T-cell (primary cell): ENCODE data around the gene SF3A1. TPM values are rescaled to one million over a fixed set of nuclear protein-coding genes. Genes with fewer than 3 reads are reported as not detected.

Experiments used
- ATAC-seq, 4 experiments: fragments of 200-7000 bp in 3 of 4; fragments of 150-1000 bp in 1 of 4; cut with Tn5 transposase; replicated peaks in 1 of 4; 1 replicate in 3 of 4; 2 replicates in 1 of 4; pipeline ENCODE4 v1.10.0; 2021; ENCODE audit warnings: moderate library complexity in 3 of 4, mild to moderate bottlenecking in 2 of 4, moderate number of reproducible peaks in 1 of 4
- CTCF ChIA-PET, 2 donors: fragments of 300-600 bp; sonication (Branson Sonifier 250); formaldehyde crosslinking; loops; one replicate each; lab custom pipeline; 2022; ENCODE audit warnings: antibody characterized with exemption in 2 of 2; lab: Charles Lee
- POLR2A ChIA-PET, 2 donors: fragments of 300-600 bp; sonication (Branson Sonifier 250); formaldehyde crosslinking; loops; one replicate each; lab custom pipeline; 2022; ENCODE audit warnings: antibody characterized with exemption in 2 of 2; lab: Charles Lee
- DNase-seq, 35 experiments: peaks; one replicate each; pipeline versions ENCODE4 v3.0.0 to v3.0.0-alpha.2; 2013 to 2023
- H3K27ac ChIP-seq: one replicate; pipeline ENCODE4 v1.5.1; 2013; ENCODE audit warnings: low read length
- H3K27me3 ChIP-seq, 2 experiments: replicated peaks in 1 of 2; 1 replicate in 1 of 2; 2 replicates in 1 of 2; pipeline versions ENCODE4 v1.6.1 to v1.7.0; 2013; ENCODE audit warnings: low read length in 1 of 2, mixed read lengths in 1 of 2; ENCODE audit not compliant: control insufficient read depth in 2 of 2, insufficient read depth in 2 of 2; ENCODE audit errors: extremely low read depth in 1 of 2
- H3K36me3 ChIP-seq, 2 donors: 1 replicate in 1 of 2; 2 replicates in 1 of 2; pipeline versions ENCODE4 v1.6.1 to v1.7.0; 2013; ENCODE audit warnings: low read length in 1 of 2; ENCODE audit not compliant: control insufficient read depth in 2 of 2, insufficient read depth in 1 of 2; ENCODE audit errors: extremely low read depth in 1 of 2
- H3K4me1 ChIP-seq, 2 experiments: 1 replicate in 1 of 2; 2 replicates in 1 of 2; pipeline versions ENCODE4 v1.6.1 to v1.7.0; 2013; ENCODE audit warnings: low read length in 2 of 2, mixed read lengths in 1 of 2; ENCODE audit not compliant: insufficient read depth in 2 of 2, control insufficient read depth in 1 of 2; ENCODE audit errors: extremely low read depth in 1 of 2
- H3K4me3 ChIP-seq, 2 donors: 1 replicate in 1 of 2; 2 replicates in 1 of 2; pipeline versions ENCODE4 v1.5.1 to v1.7.0; 2013; ENCODE audit warnings: mild to moderate bottlenecking in 2 of 2, low read length in 1 of 2, moderate library complexity in 1 of 2; ENCODE audit not compliant: control insufficient read depth in 1 of 2; ENCODE audit errors: extremely low read depth in 1 of 2
- H3K9me3 ChIP-seq: 2 replicates; pipeline ENCODE4 v1.7.0; 2013
- H3K27ac Mint-ChIP-seq, 2 donors: one replicate each; pipeline ENCODE4 v1.8.0; 2020 to 2021; ENCODE audit warnings: mild to moderate bottlenecking in 2 of 2, mixed read lengths in 2 of 2
- H3K27me3 Mint-ChIP-seq, 2 donors: one replicate each; pipeline ENCODE4 v1.8.0; 2021 to 2022; ENCODE audit warnings: mixed read lengths in 2 of 2
- H3K36me3 Mint-ChIP-seq: one replicate; pipeline ENCODE4 v1.8.0; 2021; ENCODE audit warnings: mixed read lengths
- H3K4me1 Mint-ChIP-seq, 3 donors: one replicate each; pipeline ENCODE4 v1.8.0; 2020 to 2022; ENCODE audit warnings: mixed read lengths in 3 of 3, mild to moderate bottlenecking in 1 of 3
- H3K4me3 Mint-ChIP-seq, 3 donors: one replicate each; pipeline ENCODE4 v1.8.0; 2020 to 2022; ENCODE audit warnings: mild to moderate bottlenecking in 3 of 3, mixed read lengths in 3 of 3, moderate library complexity in 3 of 3
- H3K9me3 Mint-ChIP-seq, 3 donors: one replicate each; pipeline ENCODE4 v1.8.0; 2020 to 2022; ENCODE audit warnings: mixed read lengths in 3 of 3
- WGBS: methylation state at CpG from one replicate; pipeline ENCODE4 v1.1.5; 2013; ENCODE audit warnings: missing lambda C conversion rate; ENCODE audit not compliant: insufficient coverage; 5-methylcytosine and 5-hydroxymethylcytosine counted together
- total RNA-seq, 35 experiments: library from RNA in 6 of 35; stranded (reverse) in 6 of 35; fragments of 120-200 nt in 1 of 35; gene quantifications; one replicate each; pipeline versions ENCODE4 v1.2.1 to v1.2.4 and lab custom pipeline; 2013 to 2026

Gene SF3A1
- total RNA-seq, 5 donors from 2014 or later (not counting 1 experiment from before 2014, with no cell fraction given), result 272 to 323 (median 292) TPM

DNA sequence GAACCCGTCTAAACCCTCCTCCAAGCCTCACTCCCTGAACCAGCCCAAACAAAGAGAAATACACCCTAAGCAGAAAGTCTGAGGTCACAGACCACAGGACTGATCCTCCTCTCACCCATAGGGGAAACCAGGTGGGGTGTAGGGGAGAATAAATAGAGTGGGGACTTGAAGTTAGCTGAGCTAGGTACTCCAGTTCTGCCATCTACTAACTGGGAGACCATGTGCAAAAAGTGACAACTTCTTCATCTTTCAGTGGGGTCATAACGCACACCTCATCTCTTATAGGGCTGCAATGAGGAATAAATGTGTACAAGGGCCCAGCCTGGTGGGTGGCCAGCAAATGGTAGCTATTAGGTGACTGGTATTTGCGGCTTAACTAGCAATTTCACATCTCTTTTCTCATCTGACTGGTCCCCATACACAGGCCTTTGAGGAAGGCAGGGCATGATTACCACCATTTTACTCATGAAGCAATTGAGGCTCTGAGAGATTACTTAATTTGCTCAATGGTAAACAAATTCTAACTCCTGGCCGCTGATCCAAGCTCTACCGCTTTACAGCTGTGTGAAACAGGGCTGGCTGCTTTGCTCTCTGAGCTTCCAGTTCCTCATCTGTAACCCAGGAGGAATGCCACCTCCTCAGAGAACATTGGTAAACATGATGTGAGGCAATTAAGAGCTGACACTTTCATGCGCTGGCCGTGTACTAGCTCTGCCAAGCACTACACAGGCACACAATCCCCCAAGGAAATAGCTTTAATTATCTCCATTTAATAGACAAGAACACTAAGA is 46.5 kb downstream of the SF3A1 start:
- no peaks in the 10 kb centered on the region for H3K27me3 ChIP-seq
- Mint-ChIP-seq H3K9me3 (no peaks in the 10 kb centered on the region), H3K4me3 (peak overlapping the region; percentile 36 to 73 (median 61)), H3K27me3 (no peaks in the 10 kb centered on the region), H3K4me1 (peaks cover 97 to 98% (median 97%) of the 10 kb centered on the region in 3 donors), H3K36me3 (peaks cover 12% of the 10 kb centered on the region), H3K27ac (peak overlapping the region; percentile 98 to 99)
- peak overlapping the region; percentile 86 for H3K27ac ChIP-seq
- ATAC-seq (peak; percentile 35 to 51 (median 38)), DNase-seq (peak in 17 of 35 experiments; percentile 35 to 70 (median 47))
- no peaks in the 10 kb centered on the region for H3K9me3 ChIP-seq
- WGBS, result 53% methylated on average over 2 of the region's 7 CpGs
- peaks cover 89 to 96% of the 10 kb centered on the region in 2 experiments for H3K4me1 ChIP-seq
- peak overlapping the region in 1 of 2 donors; percentile 29 for H3K4me3 ChIP-seq
- POLR2A ChIA-PET, result interaction anchor here in 1 of 2 donors (1.0 to 1.5 kb wide), 3 partner anchors 14 to 17 kb away, joined by 3 read pairs; partner anchors contain the start of gene TBC1D10A
- CTCF ChIA-PET, result interaction anchor here in 1 of 2 donors (0.6 to 1.5 kb wide), 5 partner anchors 9 to 22 kb away, joined by 3 to 5 read pairs (median 4); partner anchors contain the start of gene TBC1D10A
- H3K36me3 ChIP-seq, result peaks cover 0 to 2% of the 10 kb centered on the region in 2 donors

DNA sequence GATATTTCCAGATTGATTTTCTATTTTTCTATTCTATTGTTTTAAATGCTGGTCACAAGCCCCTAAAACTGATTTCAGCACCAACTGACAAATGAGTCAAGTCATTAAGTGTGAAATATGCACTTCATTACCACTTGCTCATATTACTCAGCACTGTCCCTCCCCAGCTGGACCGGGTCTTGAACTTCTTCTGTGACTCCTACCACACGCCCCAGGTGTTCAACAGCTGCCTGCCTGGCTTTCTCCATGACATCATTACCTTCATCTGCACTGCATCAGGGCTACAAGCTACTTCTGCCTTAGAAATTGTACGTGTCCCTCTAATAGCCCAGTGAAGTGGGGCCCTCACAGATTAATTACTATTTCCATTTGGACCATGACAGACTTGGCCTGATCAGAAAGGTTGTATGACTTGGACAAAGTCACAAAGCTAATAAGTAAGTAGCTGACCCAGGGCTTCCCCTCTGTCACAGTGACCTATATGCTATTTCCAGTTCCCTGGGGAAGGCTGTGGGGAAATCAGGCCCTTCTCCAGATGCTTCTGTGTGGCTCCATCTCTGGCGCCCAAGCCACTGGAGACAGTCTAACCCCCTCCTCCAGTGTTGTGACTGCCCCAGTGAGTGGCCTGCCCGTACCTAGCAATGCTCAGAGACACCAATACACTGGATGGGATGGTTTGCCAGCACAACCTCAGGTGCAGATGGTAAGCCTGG is 48.0 kb downstream of the SF3A1 start:
- H3K4me3 Mint-ChIP-seq, result peak overlapping the region; percentile 49 to 73 (median 55)
- H3K4me3 ChIP-seq, result no peak overlapping the region
- 18% methylated on average over 2 of the region's 5 CpGs for WGBS

DNA sequence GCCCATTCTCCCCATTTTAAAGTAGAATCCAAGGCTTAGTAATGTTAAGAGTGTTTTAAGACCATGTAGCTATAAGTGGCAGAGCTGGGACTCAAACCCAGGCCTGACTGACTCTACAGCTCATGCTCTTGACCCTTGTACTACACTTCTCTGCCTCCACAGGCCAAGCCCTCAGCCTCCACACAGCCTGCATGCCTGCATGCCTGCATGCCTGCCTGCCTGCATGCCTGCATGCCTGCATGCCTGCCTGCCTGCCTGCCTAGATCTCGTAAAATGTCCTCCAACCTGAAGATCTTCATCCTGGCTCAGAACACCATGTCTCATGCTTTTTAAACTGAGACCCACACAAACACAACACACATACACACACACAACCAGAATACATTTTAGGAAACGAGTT is 48.6 kb downstream of the SF3A1 start:
- Mint-ChIP-seq H3K27me3 (no peaks in the 10 kb centered on the region), H3K9me3 (no peaks in the 10 kb centered on the region), H3K4me3 (peak overlapping the region; percentile 49 to 73 (median 55)), H3K27ac (peak overlapping the region; percentile 98 to 99), H3K4me1 (peaks cover 99 to 100% (median 99%) of the 10 kb centered on the region in 3 donors), H3K36me3 (peaks cover 18% of the 10 kb centered on the region)
- H3K36me3 ChIP-seq, result peaks cover 0 to 9% of the 10 kb centered on the region in 2 donors
- peak overlapping the region; percentile 86 for H3K27ac ChIP-seq
- ATAC-seq (no peak), DNase-seq (no peak)
- ChIA-PET POLR2A (no interaction called here), CTCF (interaction anchor here (0.5 to 2.1 kb wide), 5 partner anchors 16 to 83 kb away, joined by 3 to 7 read pairs (median 3); partner anchors contain the start of gene CASTOR1 (in 1 of the 2))
- no peaks in the 10 kb centered on the region for H3K27me3 ChIP-seq
- H3K4me3 ChIP-seq, result no peak overlapping the region
- no peaks in the 10 kb centered on the region for H3K9me3 ChIP-seq
- H3K4me1 ChIP-seq, result peaks cover 96 to 97% of the 10 kb centered on the region in 2 experiments
- WGBS, result 66% methylated on average over 2 of the region's 2 CpGs

More for the DNA sequence above, 48.0 kb downstream of the SF3A1 start:
- peaks cover 12% of the 10 kb centered on the region for H3K36me3 Mint-ChIP-seq
- H3K4me1 Mint-ChIP-seq, result peaks cover 97 to 98% (median 97%) of the 10 kb centered on the region in 3 donors
- Histone ChIP-seq H3K36me3 (peaks cover 0 to 6% of the 10 kb centered on the region in 2 donors), H3K4me1 (peaks cover 93 to 97% of the 10 kb centered on the region in 2 experiments), H3K27me3 (no peaks in the 10 kb centered on the region), H3K27ac (peak overlapping the region; percentile 86), H3K9me3 (no peaks in the 10 kb centered on the region)
- ATAC-seq (no peak), DNase-seq (peak in 1 of 35 experiments; percentile 36)
- POLR2A ChIA-PET, result interaction anchor here (0.7 kb wide), 2 partner anchors 16 to 20 kb away, joined by 3 read pairs; no protein-coding TSS in a partner anchor
- peak overlapping the region; percentile 98 to 99 for H3K27ac Mint-ChIP-seq
- H3K27me3 Mint-ChIP-seq, result no peaks in the 10 kb centered on the region
- no peaks in the 10 kb centered on the region for H3K9me3 Mint-ChIP-seq
- CTCF ChIA-PET, result interaction anchor here (0.5 to 1.0 kb wide), 4 partner anchors 16 to 46 kb away, joined by 3 read pairs; no protein-coding TSS in a partner anchor

DNA sequence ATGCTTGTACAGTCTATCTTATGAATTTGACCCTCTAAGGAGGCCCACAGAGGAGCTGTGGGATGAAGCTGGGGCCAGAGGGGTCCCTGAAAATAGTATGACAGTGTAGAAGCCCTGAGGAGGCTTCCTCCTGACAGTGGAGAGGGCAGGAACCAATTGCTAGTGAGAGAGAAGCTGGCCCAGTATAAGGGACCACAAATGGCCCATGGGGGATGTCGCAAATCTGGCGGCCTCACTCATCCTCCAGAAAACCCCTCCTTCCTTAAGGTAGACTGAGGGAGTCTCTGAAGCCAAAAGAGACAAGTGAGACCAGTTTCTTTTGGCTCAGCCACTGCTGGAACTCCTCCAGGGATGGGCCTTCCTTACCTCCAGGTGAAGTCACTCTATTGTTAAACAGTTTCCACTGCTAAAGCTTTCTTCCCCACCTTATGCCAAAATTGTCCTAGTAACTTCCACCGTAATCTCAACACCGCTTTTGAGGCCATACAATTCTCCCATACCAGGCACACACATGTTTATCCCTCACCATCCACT is 49.6 kb downstream of the SF3A1 start:
- ChIA-PET CTCF (interaction anchor here in 1 of 2 donors (0.9 to 2.1 kb wide), 4 partner anchors 17 to 49 kb away, joined by 3 to 7 read pairs (median 6); partner anchors contain the start of genes CASTOR1, CCDC157 and SF3A1), POLR2A (interaction anchor here (0.6 to 1.0 kb wide), 4 partner anchors 11 to 117 kb away, joined by 4 to 5 read pairs (median 4); partner anchors contain the start of gene TBC1D10A (in 1 of the 2))
- DNase-seq (peak in 4 of 35 experiments; percentile 16 to 55 (median 40)), ATAC-seq (peak in 1 of 4 experiments; percentile 5)
- peaks cover 94 to 97% of the 10 kb centered on the region in 2 experiments for H3K4me1 ChIP-seq
- no peaks in the 10 kb centered on the region for H3K27me3 ChIP-seq
- H3K9me3 ChIP-seq, result no peaks in the 10 kb centered on the region
- Mint-ChIP-seq H3K4me1 (peaks cover 99 to 100% (median 99%) of the 10 kb centered on the region in 3 donors), H3K27me3 (no peaks in the 10 kb centered on the region), H3K4me3 (peak overlapping the region; percentile 73 to 77 (median 75)), H3K27ac (peak overlapping the region; percentile 98 to 99), H3K9me3 (no peaks in the 10 kb centered on the region), H3K36me3 (peaks cover 22% of the 10 kb centered on the region)
- H3K4me3 ChIP-seq, result peak overlapping the region; percentile 34 to 65
- H3K36me3 ChIP-seq, result peaks cover 2 to 19% of the 10 kb centered on the region in 2 donors
- peak overlapping the region; percentile 86 for H3K27ac ChIP-seq
- 72% methylated on average over 2 of the region's 4 CpGs for WGBS

DNA sequence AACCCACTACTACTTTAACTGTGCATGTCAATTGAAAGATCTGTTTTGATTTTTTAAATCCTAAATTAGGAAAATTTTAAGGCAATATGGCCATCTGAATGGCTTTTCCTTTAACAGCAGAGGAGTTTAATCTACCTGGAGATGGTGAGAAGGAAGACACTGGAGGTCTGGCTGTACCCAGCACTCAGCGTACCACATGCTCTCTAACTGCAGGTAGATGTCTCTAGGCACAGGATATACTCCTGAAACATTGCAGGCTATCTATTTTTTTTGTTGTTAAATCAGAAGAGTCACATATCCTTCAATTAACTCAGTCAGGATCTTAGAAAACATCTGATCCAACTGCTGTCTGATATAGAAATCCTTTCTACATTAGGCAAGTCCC is 50.1 kb downstream of the SF3A1 start:
- DNase-seq, result peak in 4 of 35 experiments; percentile 28 to 39 (median 33)
- Histone ChIP-seq H3K4me3 (peak overlapping the region; percentile 34 to 65), H3K9me3 (no peaks in the 10 kb centered on the region), H3K36me3 (peaks cover 2 to 21% of the 10 kb centered on the region in 2 donors), H3K4me1 (peaks cover 94 to 97% of the 10 kb centered on the region in 2 experiments), H3K27ac (peak overlapping the region; percentile 86), H3K27me3 (no peaks in the 10 kb centered on the region)
- Mint-ChIP-seq H3K36me3 (peaks cover 22% of the 10 kb centered on the region), H3K4me1 (peaks cover 99 to 100% (median 99%) of the 10 kb centered on the region in 3 donors), H3K27ac (peak overlapping the region; percentile 98 to 99), H3K27me3 (no peaks in the 10 kb centered on the region), H3K9me3 (no peaks in the 10 kb centered on the region), H3K4me3 (peak overlapping the region; percentile 73 to 77 (median 75))
- no CpG with 5 or more reads among the region's 1 CpG for WGBS
- ATAC-seq, result peak; percentile 46 to 63 (median 57)
- ChIA-PET POLR2A (interaction anchor here (0.6 to 1.0 kb wide), 5 partner anchors 10 to 117 kb away, joined by 3 to 5 read pairs (median 4); partner anchors contain the start of gene TBC1D10A (in 1 of the 2)), CTCF (interaction anchor here in 1 of 2 donors (0.9 to 2.1 kb wide), 4 partner anchors 16 to 50 kb away, joined by 3 to 7 read pairs (median 6); partner anchors contain the start of genes CASTOR1, CCDC157 and SF3A1)
